H7 (cell line): ENCODE data around the gene HIVEP2. TPM values are rescaled to one million over a fixed set of nuclear protein-coding genes. Genes with fewer than 3 reads are reported as not detected.

Experiments
- DNase-seq: peaks from one replicate; pipeline ENCODE4 v3.0.0; 2012
- H3K27me3 ChIP-seq: 2 replicates; pipeline ENCODE4 v1.6.0; 2011; ENCODE audit warnings: mild to moderate bottlenecking, low read length; ENCODE audit not compliant: control insufficient read depth, insufficient read depth
- H3K36me3 ChIP-seq: replicated peaks from 2 replicates; pipeline ENCODE4 v1.5.1; 2011; ENCODE audit warnings: low read length; ENCODE audit not compliant: control insufficient read depth, insufficient read depth
- H3K4me3 ChIP-seq: 2 replicates; pipeline ENCODE4 v1.5.1; 2011; ENCODE audit warnings: low read depth, mild to moderate bottlenecking, control low read depth, low read length, moderate library complexity; ENCODE audit not compliant: insufficient read depth
- total RNA-seq: library from RNA; depleted of rRNA; stranded (reverse); fragments of >200 nt; shearing (Covaris generic); gene quantifications from 2 replicates; pipeline ENCODE4 v1.2.3, GENCODE V29; 2014; rRNA removed

Gene HIVEP2
- total RNA-seq, 1 experiment from 2014 or later: 4.1 TPM

DNA sequence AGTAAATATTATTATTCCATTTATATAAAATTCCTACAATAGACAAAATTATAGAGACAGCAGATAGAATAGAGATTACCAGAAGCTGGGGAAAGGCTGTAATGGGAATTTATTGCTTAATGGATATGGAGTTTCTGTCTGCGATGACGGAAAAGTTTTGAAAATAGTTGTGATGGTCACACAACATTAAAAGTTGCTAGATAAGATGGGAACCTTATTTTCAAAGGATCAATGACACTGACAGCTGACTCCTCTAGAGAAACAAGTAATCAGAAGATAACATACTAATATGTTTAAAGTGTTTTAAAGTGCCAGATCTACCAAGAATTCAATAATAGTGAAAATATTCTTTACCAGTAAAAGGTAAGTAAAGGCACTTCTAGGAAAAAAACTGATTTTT is 236.3 kb downstream of the HIVEP2 start:
- Histone ChIP-seq H3K4me3 (no peak overlapping the region), H3K27me3 (no peaks in the 10 kb centered on the region), H3K36me3 (no peaks in the 10 kb centered on the region)
- no peak for DNase-seq

DNA sequence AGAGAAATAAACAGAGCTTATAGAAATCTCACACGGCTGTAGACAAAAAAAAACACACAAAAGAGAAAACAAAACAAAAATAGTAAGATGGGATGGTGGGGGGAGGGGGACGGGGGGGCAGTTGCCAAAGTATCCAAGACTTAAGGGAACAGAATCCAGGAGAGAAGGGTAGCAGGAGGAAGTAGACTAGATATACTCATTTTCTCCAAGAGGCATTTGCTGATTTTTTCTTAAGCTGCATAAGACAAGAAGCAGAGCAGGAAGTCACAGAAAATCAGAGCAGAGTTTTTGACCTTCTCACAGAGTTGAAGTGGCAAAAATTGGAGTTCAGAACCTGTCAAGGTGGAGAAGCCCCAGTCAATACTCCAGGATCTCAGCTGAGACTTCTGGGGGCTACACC is 237.7 kb downstream of the HIVEP2 start:
- Histone ChIP-seq H3K4me3 (no peak overlapping the region), H3K36me3 (no peaks in the 10 kb centered on the region), H3K27me3 (no peaks in the 10 kb centered on the region)
- DNase-seq: no peak

DNA sequence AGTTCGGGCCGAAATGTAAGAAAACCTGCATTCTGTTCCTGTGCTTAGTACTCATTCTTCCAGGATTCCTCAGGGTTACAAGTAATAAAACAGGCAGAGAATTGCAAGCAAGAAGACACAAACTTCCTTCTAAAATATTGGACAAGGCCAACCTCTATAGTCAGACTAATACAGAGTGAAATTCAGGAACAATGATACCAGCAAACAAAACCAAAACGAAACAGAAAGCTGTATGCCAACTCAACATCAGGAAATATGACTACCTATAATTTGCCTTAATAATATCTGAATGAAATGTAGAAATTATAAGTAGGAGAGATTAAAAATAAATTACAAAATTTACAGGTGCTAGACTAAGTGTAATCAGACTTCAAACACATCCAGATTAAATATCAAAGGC is 238.8 kb downstream of the HIVEP2 start:
- H3K27me3 ChIP-seq: no peaks in the 10 kb centered on the region
- H3K4me3 ChIP-seq: no peak overlapping the region
- no peak for DNase-seq
- no peaks in the 10 kb centered on the region for H3K36me3 ChIP-seq

DNA sequence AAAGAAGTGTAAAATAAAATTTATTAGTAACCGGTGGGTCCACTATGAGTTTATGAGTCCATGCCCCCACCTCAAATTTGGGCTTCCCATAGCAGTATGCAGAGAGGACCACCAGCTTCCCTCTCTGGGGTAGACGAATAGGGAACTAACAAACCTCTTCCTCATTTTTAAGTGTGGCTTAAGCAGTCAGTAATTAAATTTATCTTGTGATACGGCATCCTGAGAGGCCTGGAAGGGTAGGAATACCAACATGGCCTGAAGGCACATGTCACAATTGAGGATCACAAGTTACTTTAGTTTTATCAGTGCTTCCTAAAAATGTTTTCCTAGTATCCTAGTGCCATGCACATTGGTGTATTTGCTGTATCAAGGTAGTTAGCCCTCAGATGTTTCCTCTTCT is 239.9 kb downstream of the HIVEP2 start:
- no peak for DNase-seq
- Histone ChIP-seq H3K4me3 (no peak overlapping the region), H3K27me3 (no peaks in the 10 kb centered on the region), H3K36me3 (no peaks in the 10 kb centered on the region)

DNA sequence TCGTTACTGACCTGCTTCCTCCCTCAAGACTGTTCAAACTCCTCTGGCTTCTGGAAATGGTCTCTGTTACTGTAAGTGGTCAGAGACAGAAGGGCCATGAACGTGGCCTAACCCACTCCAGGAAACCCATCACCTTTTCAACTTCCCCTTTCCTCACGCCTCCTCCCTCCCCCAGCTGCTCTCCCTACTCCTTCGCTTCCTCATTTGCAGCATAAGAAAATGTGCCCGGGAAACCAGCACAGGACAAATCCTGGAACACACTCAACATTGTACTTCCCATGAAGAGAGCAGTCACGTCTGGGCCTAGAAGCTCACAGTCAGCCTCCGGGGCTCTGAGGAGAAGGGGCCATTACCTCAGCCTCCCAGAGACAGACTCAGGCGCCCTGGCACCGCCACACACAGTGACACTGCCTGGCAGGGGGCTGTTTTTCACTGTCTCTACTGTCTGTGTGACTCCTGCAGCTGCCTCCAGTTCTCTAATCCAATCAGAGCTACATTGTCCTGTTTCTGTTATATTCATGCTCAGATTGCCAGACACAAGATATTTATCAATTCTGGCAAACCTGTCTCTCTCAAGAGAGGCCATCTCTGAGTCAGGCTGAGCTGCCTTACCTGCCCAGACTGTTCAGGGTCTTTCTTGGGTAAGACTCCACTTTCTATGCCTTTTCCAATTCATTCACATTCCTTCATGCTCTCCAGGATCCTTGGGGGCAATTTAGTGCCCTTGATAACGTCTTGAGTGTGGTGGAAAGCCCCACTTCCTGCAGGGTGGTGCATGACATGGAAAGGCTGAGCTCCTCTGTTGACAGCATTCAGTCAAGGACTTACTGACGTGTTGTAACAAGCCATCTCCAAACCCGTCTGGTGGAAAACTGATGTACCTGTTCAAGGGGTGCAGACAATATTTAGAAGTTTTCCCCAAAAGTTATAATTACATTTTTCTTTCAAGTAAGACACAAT is 242.2 kb downstream of the HIVEP2 start:
- DNase-seq: peak; percentile 9
- Histone ChIP-seq H3K36me3 (no peaks in the 10 kb centered on the region), H3K27me3 (no peaks in the 10 kb centered on the region), H3K4me3 (no peak overlapping the region)

Other genes with a start within 250 kb of the HIVEP2 start
- 18.3 and 18.6 TPM in 2 replicates for gene AIG1, start 115.7 kb upstream of the HIVEP2 start, total RNA-seq